HL-60/S4 treated with retinoic acid at 250 ng/mL for 4 days and 3 days (cell line): Measurements from ENCODE around the gene ROGDI.

Experiments used
- in situ Hi-C: fragments of 300-500 bp; cut with MboI; formaldehyde crosslinking; loops from 2 replicates; pipeline ENCODE4 v1.7.0; 2022; ENCODE audit warnings: low sequenced_read_pairs

The ROGDI gene, protein sequence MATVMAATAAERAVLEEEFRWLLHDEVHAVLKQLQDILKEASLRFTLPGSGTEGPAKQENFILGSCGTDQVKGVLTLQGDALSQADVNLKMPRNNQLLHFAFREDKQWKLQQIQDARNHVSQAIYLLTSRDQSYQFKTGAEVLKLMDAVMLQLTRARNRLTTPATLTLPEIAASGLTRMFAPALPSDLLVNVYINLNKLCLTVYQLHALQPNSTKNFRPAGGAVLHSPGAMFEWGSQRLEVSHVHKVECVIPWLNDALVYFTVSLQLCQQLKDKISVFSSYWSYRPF

DNA sequence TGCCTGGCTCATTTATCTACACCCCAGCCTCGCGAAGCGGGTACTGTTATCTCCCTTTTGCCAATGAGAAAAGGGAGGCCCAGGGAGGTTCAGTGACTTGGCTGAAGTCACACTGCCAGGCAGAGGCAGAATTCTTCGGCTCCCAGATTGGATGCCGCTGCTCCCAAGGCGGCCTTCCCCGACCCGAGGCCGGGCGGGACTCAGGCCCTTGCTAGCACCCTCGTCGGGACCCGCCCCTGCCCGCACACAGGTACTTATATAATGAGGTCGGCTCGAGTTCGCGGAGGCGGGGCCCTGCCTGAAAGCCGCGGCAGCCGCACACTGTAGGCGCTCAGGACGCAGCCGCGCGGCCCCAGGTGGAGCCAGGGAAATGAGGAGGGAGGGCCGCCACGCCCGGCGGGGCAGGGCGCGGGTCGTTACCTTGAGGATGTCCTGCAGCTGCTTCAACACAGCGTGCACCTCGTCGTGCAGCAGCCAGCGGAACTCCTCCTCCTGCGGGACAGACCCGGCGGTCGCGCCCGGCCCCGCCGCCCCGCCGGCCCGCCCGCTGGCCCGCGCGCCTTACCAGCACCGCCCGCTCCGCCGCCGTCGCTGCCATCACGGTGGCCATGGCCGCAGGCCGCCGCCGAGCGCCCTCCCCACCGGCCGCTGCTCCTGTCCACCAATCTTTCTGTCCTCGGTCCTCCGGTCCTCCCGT is at the start of gene ROGDI:
TSS of gene ROGDI (minus strand) at position 672 of the 697 bp plus-strand sequence. CDS start at position 610, 62 bp downstream.
- in situ Hi-C loops = no loop called here

DNA sequence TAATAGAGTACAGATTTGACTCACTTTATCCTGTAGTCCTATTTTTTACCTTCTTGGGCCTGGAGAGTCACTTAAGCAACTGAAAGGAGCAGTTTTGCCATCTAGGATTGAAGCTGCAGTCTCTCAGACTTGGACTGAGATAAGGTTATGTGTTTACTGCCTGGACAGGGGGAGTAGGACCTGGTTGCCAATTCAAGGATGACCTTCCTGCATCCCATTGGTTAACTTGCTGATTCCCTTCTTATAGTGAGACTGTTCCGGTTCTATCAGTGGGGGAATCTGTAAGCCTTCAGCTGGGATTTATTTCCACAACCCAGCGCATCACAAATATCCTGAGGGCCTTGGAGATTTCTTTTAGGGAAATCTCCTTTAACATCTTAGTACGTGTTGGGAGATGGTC is 47.8 kb upstream of the ROGDI start:
- in situ Hi-C loops = no loop called here

DNA sequence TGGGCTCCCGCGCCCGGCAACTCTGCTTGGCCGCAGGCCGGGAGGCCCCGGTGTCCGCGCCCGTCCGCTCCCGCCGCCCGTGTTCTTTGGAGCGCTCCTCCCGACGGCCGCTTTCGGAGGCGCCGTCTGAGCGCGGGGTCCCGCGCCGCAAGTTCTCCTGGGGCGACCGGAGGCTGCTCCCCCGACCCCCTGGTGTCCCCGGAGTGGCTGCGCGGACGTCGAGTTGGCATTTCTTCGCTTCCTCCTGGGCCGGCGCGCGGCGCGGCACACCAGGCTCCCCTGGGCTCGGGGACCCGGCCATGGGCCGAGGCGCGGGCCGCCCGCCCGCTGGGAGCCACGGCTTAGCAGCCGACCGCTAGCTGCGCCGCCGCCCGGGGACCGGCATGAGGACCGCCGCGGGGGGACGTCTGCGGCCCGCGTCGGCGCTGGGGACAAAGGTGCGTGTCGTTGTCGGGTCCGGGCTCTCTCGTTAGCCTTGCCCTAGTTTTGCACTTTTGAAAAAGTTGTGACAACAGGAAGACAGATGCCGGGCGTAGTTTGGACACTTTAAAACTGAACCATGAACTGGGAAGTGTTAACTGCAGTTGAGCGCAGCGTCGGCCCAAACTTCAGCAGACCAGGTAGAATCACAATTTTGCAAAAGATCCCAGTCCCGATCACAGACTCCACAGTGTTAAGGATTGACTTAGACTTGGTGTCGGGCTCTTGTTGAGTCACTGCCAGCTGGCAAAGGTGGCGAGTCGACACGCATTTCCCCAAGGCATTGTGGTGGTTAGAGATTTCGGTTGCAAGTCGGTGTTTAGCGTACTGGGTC is 45.5 kb upstream of the ROGDI start:
- in situ Hi-C loops = no loop called here

DNA sequence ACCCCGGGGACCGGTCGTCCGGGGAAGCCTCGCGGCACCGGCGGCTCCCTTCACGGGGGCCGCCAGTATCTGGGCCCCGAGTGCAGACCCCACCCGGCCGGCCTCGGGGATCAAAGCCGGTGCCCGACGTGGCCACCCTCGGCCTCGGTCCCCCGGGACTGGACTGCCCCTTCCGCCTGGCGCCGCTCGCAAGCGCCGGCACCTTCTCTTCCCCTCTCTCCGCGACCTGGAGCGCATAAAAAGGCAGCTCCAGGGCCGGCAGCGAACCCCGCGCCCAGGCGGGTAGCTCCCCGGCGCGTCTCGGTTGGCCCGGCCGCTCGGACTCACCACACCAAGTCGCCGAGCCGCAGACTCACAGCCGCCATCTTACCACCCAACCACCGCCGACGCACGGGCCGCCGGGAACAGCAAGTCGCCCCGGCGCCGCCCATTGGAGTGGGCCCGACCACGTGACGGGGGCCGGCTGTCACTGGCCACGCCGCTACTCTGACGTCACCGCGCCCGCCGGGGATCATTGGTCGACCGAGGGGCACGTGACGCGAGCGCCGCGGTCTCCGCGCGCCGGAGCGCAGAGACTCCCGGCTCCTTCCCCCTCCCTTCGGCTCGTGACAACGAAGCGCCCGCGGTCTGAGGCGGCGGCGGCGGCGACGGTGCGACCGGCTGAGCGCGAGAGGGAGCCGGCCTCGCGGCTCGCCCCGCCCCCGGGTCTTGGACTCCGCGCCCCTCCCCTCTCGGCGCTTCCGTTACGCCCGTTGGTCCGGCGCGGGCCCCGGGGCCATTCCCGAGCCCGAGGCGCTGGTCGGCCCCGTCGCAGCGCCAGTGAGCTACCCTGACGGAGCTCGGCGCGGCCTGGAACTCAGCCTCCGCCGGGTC is 44.7 kb upstream of the ROGDI start, which contains the start of the genes GLYR1 and UBN1:
TSS of gene GLYR1 (minus strand) at position 388 of the 873 bp plus-strand sequence. CDS start at position 365, 23 bp downstream.
TSS of gene UBN1 (plus strand) at position 581 of the 873 bp plus-strand sequence. CDS start 5,437 bp downstream, outside the sequence.
- in situ Hi-C loops = no loop called here

DNA sequence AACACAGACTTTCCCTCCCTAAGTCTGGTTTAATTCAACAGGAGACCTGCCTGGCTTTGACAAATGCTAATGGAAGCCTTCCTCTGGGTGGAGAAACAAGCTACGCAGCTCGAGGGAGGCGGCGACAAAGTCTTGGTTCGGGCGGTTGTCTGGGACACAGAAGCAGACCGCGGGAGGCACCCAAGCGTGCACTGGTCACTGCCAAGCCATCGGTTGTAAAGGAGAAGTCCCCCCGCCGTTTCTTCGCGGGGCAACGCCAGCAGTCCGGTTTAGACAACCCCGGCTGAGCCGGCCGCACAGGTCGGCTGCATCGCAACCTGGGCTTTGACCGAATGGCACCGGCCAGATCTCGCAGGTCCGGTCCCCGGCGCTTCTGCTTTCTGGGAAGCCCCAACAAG is 44.1 kb upstream of the ROGDI start:
- in situ Hi-C loops = no loop called here

DNA sequence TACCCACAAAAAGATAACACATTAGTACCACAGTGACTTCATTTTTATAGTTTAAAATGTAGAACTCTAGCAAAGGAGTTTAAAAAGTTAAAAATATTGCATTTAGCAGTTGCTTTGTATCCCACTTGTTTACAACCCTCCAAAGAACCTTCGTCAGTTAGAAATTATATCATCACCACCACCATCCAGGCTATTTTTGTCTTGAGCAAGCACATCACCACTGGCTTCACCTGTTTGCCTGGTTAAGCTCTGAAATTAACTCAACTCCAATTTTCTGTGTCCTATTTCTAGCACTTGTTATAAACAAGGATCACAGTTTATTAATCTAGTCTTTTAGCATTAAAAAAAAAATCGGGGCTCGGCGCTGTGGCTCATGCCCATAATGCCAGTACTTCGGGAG is 38.6 kb upstream of the ROGDI start:
- in situ Hi-C loops = no loop called here

DNA sequence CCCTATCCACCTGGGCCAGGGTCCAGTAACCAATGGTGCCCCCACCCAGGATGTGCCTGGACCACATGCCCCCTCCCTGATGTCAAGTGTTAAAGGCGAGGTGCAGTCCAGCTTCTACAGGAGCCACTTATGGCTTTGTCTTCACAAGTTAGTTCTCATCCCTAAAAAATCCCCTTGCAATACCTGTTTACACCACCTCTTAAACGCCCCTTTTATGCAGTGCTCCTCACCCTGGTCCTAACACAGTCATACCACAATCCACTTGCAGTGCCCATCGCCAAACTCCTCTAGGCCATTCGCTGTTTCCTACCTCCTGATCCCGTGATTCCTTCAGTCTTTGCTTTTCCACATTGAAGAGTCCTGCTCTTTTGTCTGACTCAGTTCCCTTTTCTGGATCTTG is 37.5 kb upstream of the ROGDI start:
- in situ Hi-C loops = no loop called here

DNA sequence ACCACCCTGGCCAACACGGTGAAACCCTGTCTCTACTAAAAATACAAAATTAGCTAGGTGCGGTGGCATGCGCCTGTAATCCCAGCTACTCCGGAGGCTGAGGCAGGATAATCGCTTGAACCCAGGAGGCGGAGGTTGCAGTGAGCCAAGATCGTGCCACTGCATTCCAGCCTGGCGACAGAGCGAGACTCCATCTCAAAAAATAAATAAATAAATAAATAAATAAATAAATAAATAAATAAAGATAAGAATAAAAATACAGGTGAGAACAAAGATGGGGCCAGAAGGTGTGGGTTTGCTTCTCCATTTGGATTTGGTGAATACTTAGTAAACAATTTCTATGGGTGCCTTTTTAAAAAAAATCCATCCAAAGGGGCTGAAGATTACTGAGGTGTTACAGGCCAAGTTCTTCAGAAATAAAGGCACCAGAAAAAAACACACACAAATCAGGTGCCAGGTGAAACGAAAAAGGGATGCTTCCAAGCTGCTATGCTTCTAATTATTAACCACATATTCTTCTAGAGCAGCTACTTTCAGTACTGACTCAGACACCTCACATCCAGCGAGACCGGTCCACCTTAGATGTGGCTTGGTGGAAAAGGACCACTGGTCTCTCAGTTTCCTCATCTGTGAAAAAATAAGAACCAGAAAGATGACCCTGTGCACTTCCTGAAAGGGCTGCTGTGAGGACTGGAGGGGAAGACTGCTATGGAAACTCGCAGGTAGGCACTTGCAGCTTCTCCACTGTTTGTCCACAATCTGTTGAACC is 35.5 kb upstream of the ROGDI start:
- in situ Hi-C loops = no loop called here

DNA sequence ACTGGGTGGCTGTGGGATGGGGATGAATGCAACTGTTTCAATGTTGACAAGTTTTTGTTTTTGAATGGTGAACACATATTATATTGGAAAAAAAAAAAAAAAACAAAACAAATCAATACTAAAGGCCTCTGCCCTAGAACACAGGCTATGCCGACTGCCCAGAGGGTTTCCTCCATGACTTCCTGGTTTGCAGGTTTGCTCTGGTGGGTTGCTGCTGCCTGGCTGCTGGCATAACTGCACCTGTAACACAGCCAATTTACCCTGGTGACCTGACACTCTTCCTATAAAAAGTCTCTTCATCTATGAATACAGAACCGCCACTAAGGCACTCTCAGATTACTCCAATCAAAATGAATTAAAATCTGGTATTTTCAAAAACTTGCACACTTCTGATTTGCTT is 34.3 kb upstream of the ROGDI start:
- in situ Hi-C loops = no loop called here

DNA sequence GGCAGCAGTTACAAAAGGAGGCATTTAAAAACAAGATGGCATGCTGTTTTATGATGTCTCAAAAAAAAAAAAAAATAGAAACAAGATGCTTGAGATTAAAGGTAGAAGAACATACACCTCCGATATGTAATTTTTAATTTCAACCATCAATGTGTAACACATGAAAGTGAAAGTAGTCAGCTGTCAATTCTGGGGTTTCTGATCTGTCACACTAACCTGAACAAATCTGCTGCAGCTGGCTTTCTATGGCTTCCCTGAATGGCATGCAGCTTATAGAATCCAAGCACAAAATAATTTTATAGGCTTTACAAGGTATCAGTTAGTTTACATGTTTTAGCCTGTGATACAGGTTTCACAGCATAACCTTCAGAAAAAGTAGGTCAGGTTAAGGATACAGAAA is 31.2 kb upstream of the ROGDI start:
- in situ Hi-C loops = no loop called here

DNA sequence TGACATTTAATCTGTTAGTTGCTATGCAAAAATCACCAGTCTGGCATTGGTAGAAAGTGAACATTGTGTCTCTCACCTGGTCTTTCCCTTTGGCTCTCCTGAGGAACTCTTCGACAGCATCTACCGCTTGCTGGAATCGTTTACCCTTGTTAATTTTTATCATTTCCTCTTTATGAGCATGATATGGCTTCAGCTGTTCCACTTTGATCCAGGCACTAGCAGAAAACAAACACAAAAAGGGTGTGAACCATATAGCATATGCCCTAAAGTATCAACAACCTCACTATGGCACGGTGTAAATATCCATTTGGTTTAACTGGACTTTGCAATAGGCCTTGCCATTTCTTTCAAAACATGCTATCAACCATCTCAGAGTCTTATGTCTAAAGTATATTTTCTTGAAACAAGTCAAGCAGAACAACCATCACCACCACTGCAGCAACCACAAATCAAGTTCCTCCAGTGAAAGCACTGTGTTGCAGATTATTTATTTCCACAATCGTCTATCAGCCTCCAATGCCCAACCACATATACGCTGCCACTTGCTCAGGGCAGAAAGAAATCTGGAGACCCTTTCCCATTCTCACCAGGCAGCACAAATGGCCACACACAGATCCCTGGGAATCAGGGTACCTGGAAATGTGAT is 30.4 kb upstream of the ROGDI start:
- in situ Hi-C loops = no loop called here

DNA sequence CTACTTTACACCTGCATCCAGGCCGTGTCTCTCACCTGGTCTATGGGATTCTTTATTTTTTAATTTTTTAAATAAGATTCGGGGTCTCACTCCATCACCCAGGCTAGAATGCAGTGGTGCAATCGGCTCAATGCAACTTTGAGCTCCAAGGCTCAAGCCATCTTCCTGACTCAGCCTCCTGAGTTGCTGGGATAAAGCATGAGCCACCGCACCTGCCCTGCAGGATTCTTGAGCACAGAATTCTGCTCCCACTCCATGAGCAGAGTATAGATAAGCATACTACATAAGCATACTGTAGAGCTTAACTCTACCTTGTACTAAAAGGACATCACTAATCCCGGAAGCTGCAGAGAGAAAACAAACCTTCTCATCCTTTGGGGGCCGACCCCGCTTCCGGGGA is 29.2 kb upstream of the ROGDI start:
- in situ Hi-C loops = no loop called here

DNA sequence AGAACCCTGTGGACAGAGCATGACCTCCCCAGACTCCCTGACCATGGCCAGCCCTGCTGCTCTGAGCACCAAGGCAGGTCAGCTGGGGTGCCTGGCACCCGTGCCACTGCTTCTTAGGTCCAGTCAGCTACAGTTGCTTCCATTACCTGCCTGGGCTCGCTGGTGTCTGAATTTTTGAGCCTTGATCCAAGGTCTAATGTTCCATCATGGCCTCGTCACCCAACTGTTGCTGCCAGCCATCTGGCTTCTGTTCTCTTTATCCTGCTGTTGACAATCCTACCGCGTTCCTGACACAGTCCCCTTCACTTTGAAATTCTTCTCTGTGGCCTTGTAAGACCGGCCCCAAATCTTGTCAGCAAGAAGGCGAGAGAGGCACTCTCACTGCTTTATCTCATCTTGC is 28.0 kb upstream of the ROGDI start:
- in situ Hi-C loops = no loop called here

DNA sequence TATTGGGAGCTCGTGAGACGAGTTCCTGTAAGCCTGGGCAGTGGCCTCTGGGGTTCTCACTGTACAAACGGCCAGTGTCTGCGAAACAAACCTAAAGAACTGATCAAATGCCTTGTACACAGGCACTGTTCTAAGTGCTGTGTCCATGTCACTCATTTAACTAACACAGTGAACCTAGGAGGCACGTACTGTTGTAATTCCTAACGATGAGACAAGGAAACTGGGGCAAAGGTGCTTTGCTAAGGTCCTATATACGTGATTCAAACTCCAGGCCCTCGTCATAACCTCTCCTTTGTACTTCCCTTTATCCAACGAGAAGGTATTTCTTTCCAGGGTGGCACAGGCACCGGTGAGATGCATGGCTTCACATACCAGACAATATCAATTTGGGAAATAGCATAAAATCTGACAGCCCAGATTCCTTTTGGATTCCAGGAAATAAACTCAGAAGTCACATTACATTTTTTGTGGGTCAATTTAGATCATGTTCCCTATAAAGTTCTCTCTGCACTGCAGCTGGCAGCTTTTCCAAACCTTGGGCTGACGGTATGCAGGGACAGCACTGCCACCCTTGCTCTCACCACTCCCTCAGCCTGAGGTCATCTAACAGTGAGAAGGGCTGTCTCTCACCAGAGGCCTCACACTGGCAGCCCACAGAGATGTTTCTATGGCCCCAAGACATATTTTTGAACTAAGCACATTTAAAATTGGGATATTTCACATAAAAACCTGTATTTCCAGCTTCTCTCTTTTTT is 26.3 kb upstream of the ROGDI start:
- in situ Hi-C loops = no loop called here

DNA sequence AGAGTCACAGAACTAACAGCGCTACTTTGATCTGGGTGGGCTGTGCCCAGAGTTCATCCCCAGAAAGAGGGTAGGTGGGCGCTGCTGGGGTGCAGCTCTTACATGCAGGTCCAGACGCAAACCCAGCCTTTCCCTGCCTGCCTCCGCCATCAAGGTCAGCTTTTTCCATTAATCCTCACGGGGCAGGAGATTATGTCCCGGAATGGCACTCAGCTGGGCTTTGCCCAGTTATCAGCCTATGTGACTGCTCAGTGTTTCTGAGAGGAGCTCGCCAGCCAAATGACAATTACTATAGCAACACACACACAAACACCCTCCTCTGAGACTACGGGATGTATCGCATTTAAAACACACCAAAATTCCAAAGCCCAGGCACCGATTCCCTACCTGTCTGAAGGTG is 24.5 kb upstream of the ROGDI start:
- in situ Hi-C loops = no loop called here

DNA sequence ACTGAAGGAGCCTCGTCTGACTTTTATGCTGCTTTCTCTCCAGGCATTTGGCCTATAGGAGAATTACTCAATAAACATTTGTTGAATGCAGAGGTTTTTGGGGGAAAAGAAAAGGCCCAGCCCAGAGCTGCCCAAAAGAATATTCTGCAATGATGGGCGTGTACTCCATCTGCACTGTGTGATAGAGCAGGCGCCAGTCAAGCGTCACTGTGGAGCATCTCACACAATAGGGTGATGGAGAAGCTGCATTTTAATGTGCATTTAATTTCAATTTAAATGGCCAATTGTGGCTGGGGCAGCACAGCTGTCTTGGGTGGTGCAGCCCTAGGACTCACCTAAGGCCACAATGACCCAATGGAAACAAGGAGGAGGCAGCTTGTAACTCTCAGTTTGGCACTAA is 24.1 kb upstream of the ROGDI start:
- in situ Hi-C loops = no loop called here

DNA sequence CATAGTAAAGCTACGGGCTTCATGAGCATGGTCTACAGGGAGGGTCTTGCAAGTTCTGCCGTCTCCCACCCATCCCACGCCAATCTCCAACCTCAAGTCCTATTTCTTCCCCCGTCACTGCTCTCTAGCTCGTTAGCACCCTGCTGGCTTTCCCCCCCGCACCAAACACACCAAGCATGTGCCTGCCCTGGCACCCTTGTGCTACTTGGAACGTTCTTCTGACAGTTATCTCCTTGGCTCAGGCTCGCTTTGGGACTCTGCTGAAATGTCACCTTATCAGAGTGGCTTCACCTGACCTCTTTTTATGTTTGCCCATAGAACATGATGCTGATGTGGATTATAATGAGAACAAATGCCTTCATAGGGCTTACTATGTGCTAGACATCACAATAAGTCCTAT is 22.8 kb upstream of the ROGDI start:
- in situ Hi-C loops = no loop called here

DNA sequence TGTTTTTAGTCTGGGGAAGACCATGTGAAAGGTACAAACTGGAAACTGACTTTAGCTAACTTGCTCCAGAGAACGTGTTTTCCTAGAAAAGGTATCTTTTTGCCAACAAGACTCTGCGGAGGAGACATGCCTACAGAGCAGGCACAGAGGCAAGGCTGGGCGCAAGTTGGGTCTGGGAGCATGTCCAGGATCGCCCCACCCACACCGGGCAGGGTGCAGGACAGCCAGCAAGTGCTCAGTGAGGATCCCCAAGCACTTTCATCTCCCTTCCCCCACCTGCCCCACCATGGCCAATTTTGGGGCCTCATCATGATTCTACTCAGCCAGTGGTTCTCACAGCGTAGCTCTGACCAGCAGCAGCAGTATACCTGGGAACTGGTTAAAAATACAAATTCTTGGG is 18.2 kb upstream of the ROGDI start:
- in situ Hi-C loops = no loop called here
